DOHH2 (cell line): ENCODE results near the gene PACS2.

Source experiments
- H3F3A ChIP-seq: fragments of 200-600 bp; sonication (generic), shearing (Covaris generic); 2 replicates; pipeline ENCODE4 v1.6.0; 2016; ENCODE audit warnings: antibody characterized with exemption, mild to moderate bottlenecking; ENCODE audit not compliant: control insufficient read depth, insufficient read depth
- H3K27ac ChIP-seq: fragments of 200-600 bp; sonication (generic); 2 replicates; pipeline ENCODE4 v1.5.1; 2014; ENCODE audit warnings: low read depth, mild to moderate bottlenecking, low read length, moderate library complexity
- H3K27me3 ChIP-seq: fragments of 200-600 bp; sonication (generic); 2 replicates; pipeline ENCODE4 v1.6.1; 2014; ENCODE audit warnings: mild to moderate bottlenecking, low read length, mixed read lengths; ENCODE audit not compliant: control insufficient read depth
- H3K36me3 ChIP-seq: fragments of 200-600 bp; sonication (generic); 2 replicates; pipeline ENCODE4 v1.6.1; 2014; ENCODE audit warnings: mild to moderate bottlenecking, low read length, moderate library complexity, mixed read lengths; ENCODE audit not compliant: control insufficient read depth
- H3K4me1 ChIP-seq: fragments of 200-600 bp; sonication (generic); 2 replicates; pipeline ENCODE4 v1.6.1; 2014; ENCODE audit warnings: mild to moderate bottlenecking, low read length, mixed read lengths; ENCODE audit not compliant: control insufficient read depth
- H3K4me2 ChIP-seq: fragments of 200-600 bp; sonication (generic); 2 replicates; pipeline ENCODE4 v1.6.0; 2014; ENCODE audit warnings: mild to moderate bottlenecking, low read length, moderate library complexity
- H3K4me3 ChIP-seq: fragments of 200-600 bp; sonication (generic); 2 replicates; pipeline ENCODE4 v1.5.1; 2014; ENCODE audit warnings: mild to moderate bottlenecking, low read length, mixed read lengths
- H3K79me2 ChIP-seq: fragments of 200-600 bp; sonication (generic); 2 replicates; pipeline ENCODE4 v1.6.1; 2014; ENCODE audit warnings: mild to moderate bottlenecking, low read length, mixed read lengths; ENCODE audit not compliant: control insufficient read depth
- H3K9me2 ChIP-seq: fragments of 200-600 bp; sonication (generic); replicated peaks from 2 replicates; pipeline ENCODE4 v1.6.1; 2014; ENCODE audit warnings: mild to moderate bottlenecking, low read length, mixed read lengths; ENCODE audit not compliant: control insufficient read depth
- H3K9me3 ChIP-seq: fragments of 200-600 bp; sonication (generic); 2 replicates; pipeline ENCODE4 v1.6.1; 2014; ENCODE audit warnings: antibody characterized with exemption, low read length, mixed read lengths; ENCODE audit not compliant: control insufficient read depth, insufficient read depth
- H4K20me1 ChIP-seq: fragments of 200-600 bp; sonication (generic); 2 replicates; pipeline ENCODE4 v1.6.0; 2014; ENCODE audit warnings: low read depth, mild to moderate bottlenecking, antibody characterized with exemption, low read length, moderate library complexity; ENCODE audit not compliant: control insufficient read depth, insufficient read depth
- EZH2phosphoT487 ChIP-seq: fragments of 200-600 bp; sonication (generic); IDR thresholded peaks from 2 replicates; pipeline ENCODE4 v1.6.1; 2017; ENCODE audit warnings: borderline replicate concordance, mild to moderate bottlenecking, antibody characterized with exemption, low read length, moderate library complexity, mixed read lengths
- TF ChIP-seq, protein P1 (sequence below): fragments of 200-600 bp; sonication (generic); IDR thresholded peaks from one replicate; pipeline ENCODE4 v1.5.1; 2014; ENCODE audit warnings: antibody characterized with exemption, mild to moderate bottlenecking, low read depth, low read length; ENCODE audit not compliant: poor library complexity, severe bottlenecking

PACS2 gene

GRCh38 chr14:105282098-105282725 is 32.3 kb upstream of the PACS2 start:
- Histone ChIP-seq H3F3A (no peaks in the 10 kb centered on the region), H3K27ac (no peak overlapping the region), H3K27me3 (no peaks in the 10 kb centered on the region), H3K36me3 (no peaks in the 10 kb centered on the region), H3K9me3 (no peaks in the 10 kb centered on the region), H3K4me2 (no peak overlapping the region), H3K79me2 (peaks cover 6% of the 10 kb centered on the region), H4K20me1 (peaks cover 2% of the 10 kb centered on the region; the same call in 1 of the 2 replicates), H3K4me1 (peaks cover 7% of the 10 kb centered on the region; the same call in 1 of the 2 replicates), H3K9me2 (no peaks in the 10 kb centered on the region), H3K4me3 (no peak overlapping the region)
- TF ChIP-seq, protein P1, sequence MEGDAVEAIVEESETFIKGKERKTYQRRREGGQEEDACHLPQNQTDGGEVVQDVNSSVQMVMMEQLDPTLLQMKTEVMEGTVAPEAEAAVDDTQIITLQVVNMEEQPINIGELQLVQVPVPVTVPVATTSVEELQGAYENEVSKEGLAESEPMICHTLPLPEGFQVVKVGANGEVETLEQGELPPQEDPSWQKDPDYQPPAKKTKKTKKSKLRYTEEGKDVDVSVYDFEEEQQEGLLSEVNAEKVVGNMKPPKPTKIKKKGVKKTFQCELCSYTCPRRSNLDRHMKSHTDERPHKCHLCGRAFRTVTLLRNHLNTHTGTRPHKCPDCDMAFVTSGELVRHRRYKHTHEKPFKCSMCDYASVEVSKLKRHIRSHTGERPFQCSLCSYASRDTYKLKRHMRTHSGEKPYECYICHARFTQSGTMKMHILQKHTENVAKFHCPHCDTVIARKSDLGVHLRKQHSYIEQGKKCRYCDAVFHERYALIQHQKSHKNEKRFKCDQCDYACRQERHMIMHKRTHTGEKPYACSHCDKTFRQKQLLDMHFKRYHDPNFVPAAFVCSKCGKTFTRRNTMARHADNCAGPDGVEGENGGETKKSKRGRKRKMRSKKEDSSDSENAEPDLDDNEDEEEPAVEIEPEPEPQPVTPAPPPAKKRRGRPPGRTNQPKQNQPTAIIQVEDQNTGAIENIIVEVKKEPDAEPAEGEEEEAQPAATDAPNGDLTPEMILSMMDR, result no peak
- no peak for TF ChIP-seq EZH2phosphoT487

DNA sequence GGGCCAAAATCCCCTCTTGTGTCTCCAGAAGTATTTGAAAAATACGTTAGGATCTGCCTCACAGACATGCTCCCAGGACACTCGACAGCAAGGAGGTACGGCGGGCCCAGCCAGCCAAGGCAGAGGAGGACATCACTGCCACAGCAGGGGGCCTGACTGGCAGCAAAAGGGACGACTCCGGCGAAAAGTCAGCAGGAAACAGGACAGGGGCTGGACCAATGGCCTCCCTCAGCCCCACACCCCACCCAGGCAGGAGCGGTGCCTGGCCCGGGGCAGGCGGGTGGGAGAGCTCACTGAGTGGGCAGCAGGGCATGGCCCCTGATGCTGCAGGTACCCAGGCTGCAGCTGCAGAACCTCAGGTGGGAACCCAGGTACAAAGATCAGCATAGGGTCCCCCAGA is 31.5 kb upstream of the PACS2 start:
- Histone ChIP-seq H3K79me2 (peaks cover 8% of the 10 kb centered on the region), H3K9me2 (no peaks in the 10 kb centered on the region), H3K36me3 (no peaks in the 10 kb centered on the region), H4K20me1 (peaks cover 2% of the 10 kb centered on the region; the same call in 1 of the 2 replicates), H3K27me3 (no peaks in the 10 kb centered on the region), H3F3A (no peaks in the 10 kb centered on the region), H3K4me1 (peaks cover 7% of the 10 kb centered on the region; the same call in 1 of the 2 replicates), H3K4me2 (no peak overlapping the region), H3K9me3 (no peaks in the 10 kb centered on the region), H3K27ac (no peak overlapping the region), H3K4me3 (no peak overlapping the region)
- TF ChIP-seq EZH2phosphoT487, result no peak
- TF ChIP-seq, protein P1, result no peak

- H3K4me1 ChIP-seq, result peaks cover 7% of the 10 kb centered on the region; the same call in 1 of the 2 replicates
- H3K4me2 ChIP-seq, result no peak overlapping the region
- no peaks in the 10 kb centered on the region for H3K9me2 ChIP-seq
- H3F3A ChIP-seq, result no peaks in the 10 kb centered on the region
- no peak overlapping the region for H3K27ac ChIP-seq
- H4K20me1 ChIP-seq, result peaks cover 2% of the 10 kb centered on the region; the same call in 1 of the 2 replicates
- TF ChIP-seq, protein P1, result no peak
- no peak for TF ChIP-seq EZH2phosphoT487
- no peaks in the 10 kb centered on the region for H3K9me3 ChIP-seq
- peaks cover 8% of the 10 kb centered on the region for H3K79me2 ChIP-seq
- H3K36me3 ChIP-seq, result no peaks in the 10 kb centered on the region
- H3K27me3 ChIP-seq, result no peaks in the 10 kb centered on the region
- H3K4me3 ChIP-seq, result no peak overlapping the region
Observed at GRCh38 chr14:105283899-105284298, 30.6 kb upstream of the PACS2 start.
